Peyer's patch (tissue), 4 donors: ENCODE measurements around the gene PPFIBP2.

Source experiments
- POLR2A ChIP-seq, 2 donors: fragments of 450-650 bp; IDR thresholded peaks; one replicate each; pipeline ENCODE4 v1.5.1; 2017; ENCODE audit warnings: antibody characterized with exemption in 2 of 2, mild to moderate bottlenecking in 2 of 2, moderate library complexity in 2 of 2
- TF ChIP-seq, protein P1 (sequence below), 6 experiments: fragments of 450-650 bp in 4 of 6; fragments of 200-600 bp in 2 of 6; sonication (generic) in 1 of 6; IDR thresholded peaks; one replicate each; pipeline ENCODE4 v1.5.1; 2017 to 2019; ENCODE audit warnings: antibody characterized with exemption in 6 of 6, mild to moderate bottlenecking in 3 of 6, moderate library complexity in 1 of 6

DNA sequence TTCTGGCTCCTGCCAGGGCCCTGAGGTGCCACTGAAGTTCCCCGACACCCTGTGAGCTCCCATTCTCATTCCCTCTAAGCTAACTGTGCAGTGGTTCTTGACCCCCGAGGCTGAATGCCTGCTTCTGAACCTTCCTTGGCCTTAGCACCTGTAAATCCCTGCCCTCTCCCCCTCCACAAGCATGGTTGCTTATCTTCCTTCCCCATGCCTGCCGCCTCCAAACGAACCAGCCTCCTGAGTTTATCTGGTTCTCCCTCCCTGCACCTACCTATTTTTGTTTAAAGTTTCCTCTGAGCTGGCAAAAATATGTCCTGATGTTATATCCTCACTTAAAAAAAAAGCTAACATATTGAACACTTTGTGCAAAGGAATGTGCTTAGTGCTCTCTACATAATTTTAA, 33.9 kb downstream of the PPFIBP2 start:
- TF ChIP-seq, protein P1, sequence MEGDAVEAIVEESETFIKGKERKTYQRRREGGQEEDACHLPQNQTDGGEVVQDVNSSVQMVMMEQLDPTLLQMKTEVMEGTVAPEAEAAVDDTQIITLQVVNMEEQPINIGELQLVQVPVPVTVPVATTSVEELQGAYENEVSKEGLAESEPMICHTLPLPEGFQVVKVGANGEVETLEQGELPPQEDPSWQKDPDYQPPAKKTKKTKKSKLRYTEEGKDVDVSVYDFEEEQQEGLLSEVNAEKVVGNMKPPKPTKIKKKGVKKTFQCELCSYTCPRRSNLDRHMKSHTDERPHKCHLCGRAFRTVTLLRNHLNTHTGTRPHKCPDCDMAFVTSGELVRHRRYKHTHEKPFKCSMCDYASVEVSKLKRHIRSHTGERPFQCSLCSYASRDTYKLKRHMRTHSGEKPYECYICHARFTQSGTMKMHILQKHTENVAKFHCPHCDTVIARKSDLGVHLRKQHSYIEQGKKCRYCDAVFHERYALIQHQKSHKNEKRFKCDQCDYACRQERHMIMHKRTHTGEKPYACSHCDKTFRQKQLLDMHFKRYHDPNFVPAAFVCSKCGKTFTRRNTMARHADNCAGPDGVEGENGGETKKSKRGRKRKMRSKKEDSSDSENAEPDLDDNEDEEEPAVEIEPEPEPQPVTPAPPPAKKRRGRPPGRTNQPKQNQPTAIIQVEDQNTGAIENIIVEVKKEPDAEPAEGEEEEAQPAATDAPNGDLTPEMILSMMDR (IDR thresholded peaks at IDR 0.05) = no peak
- TF ChIP-seq POLR2A (IDR thresholded peaks at IDR 0.05) = no peak
